GM12878 (cell line): Measurements from ENCODE around the gene MEGF6. TPM values are rescaled to one million over a fixed set of nuclear protein-coding genes. Genes with fewer than 3 reads are reported as not detected.

Experiments
- ATAC-seq: fragments of 200-7000 bp; cut with Tn5 transposase; 3 replicates; pipeline ENCODE4 v1.9.1; 2020; ENCODE audit warnings: mild to moderate bottlenecking, moderate library complexity
- BruUV-seq: library from RNA; stranded (reverse); fragments of 400-500 nt; replicated peaks from 2 replicates; lab custom pipeline; 2021; lab: Mats Ljungman, UMichigan
- CTCF ChIA-PET: fragments of 300-600 bp; sonication (Branson Sonifier 250); formaldehyde crosslinking; extraction: SDS; loops from one replicate; lab custom pipeline; 2021; ENCODE audit warnings: inconsistent platforms; lab: Yijun Ruan, JAX
- POLR2A ChIA-PET: fragments of 350-600 bp; formaldehyde crosslinking; extraction: SDS; loops from one replicate; lab custom pipeline; 2021; ENCODE audit warnings: inconsistent platforms; lab: Charles Lee
- RAD21 ChIA-PET: fragments of 300-600 bp; sonication (Branson Sonifier 250); formaldehyde crosslinking; loops from one replicate; lab custom pipeline; 2023; ENCODE audit warnings: antibody characterized with exemption; ENCODE audit not compliant: unreplicated experiment; lab: Charles Lee
- SMC1A ChIA-PET: fragments of 300-600 bp; sonication (Branson Sonifier 250); formaldehyde crosslinking; loops from one replicate; lab custom pipeline; 2023; ENCODE audit not compliant: unreplicated experiment, uncharacterized antibody; lab: Charles Lee
- DNase-seq: peaks from one replicate; pipeline ENCODE4 v3.0.0-alpha.2; 2011; ENCODE audit warnings: low read depth, low spot score
- FAIRE-seq: peaks from 3 replicates; lab custom pipeline; 2011; peaks lifted over from hg19 to GRCh38; lab: Jason Lieb, UNC
- H2AFZ ChIP-seq: 2 replicates; pipeline ENCODE4 v1.6.0; 2011; ENCODE audit warnings: low read depth, low read length, control low read depth; ENCODE audit not compliant: control insufficient read depth
- H3K27ac ChIP-seq: 2 replicates; pipeline ENCODE4 v1.5.1; 2011; ENCODE audit warnings: control low read depth; ENCODE audit not compliant: control insufficient read depth, insufficient read depth
- H3K27me3 ChIP-seq, 2 experiments: replicated peaks in 1 of 2; 2 replicates each; pipeline versions ENCODE4 v1.6.0 to v1.6.1; 2011; ENCODE audit warnings: low read length in 1 of 2; ENCODE audit not compliant: control insufficient read depth in 2 of 2, insufficient read depth in 2 of 2
- H3K36me3 ChIP-seq, 2 experiments: 2 replicates each; pipeline ENCODE4 v1.5.1; 2011; ENCODE audit warnings: low read length in 1 of 2; ENCODE audit not compliant: control insufficient read depth in 2 of 2, insufficient read depth in 2 of 2
- H3K4me1 ChIP-seq: 2 replicates; pipeline ENCODE4 v1.6.1; 2011; ENCODE audit warnings: mild to moderate bottlenecking, low read length, moderate library complexity, mixed read lengths; ENCODE audit not compliant: control insufficient read depth, insufficient read depth
- H3K4me2 ChIP-seq: 2 replicates; pipeline ENCODE4 v1.6.0; 2011; ENCODE audit warnings: control low read depth; ENCODE audit not compliant: control insufficient read depth, insufficient read depth
- H3K4me3 ChIP-seq: fragments of 200-600 bp; sonication (generic); 2 replicates; pipeline ENCODE4 v1.5.1; 2016
- H3K79me2 ChIP-seq: 2 replicates; pipeline ENCODE4 v1.6.0; 2011; ENCODE audit warnings: low read length; ENCODE audit not compliant: control insufficient read depth, insufficient read depth
- H3K9ac ChIP-seq: 2 replicates; pipeline ENCODE4 v1.8.0; 2011; ENCODE audit warnings: low read length, control low read depth, mixed read lengths; ENCODE audit not compliant: control insufficient read depth, insufficient read depth
- H3K9me3 ChIP-seq: replicated peaks from 3 replicates; pipeline ENCODE4 v1.5.1; 2011; ENCODE audit warnings: mild to moderate bottlenecking, low read length; ENCODE audit not compliant: control insufficient read depth, insufficient read depth
- H4K20me1 ChIP-seq: 2 replicates; pipeline ENCODE4 v1.6.0; 2011; ENCODE audit not compliant: control insufficient read depth, insufficient read depth
- ATF7 ChIP-seq: fragments of 450-650 bp; IDR thresholded peaks from 2 replicates; pipeline ENCODE4 v1.6.1; 2016; ENCODE audit warnings: low read depth, mild to moderate bottlenecking
- BHLHE40 ChIP-seq, 2 experiments: fragments of 450-650 bp in 1 of 2; IDR thresholded peaks; 2 replicates each; pipeline ENCODE4 v1.6.1; 2011 to 2017; ENCODE audit warnings: low read depth in 2 of 2, borderline replicate concordance in 1 of 2, improper control_type of control experiment in 1 of 2, low read length in 1 of 2, mild to moderate bottlenecking in 1 of 2
- CBFB ChIP-seq: IDR thresholded peaks from 2 replicates; pipeline ENCODE4 v1.6.1; 2016; ENCODE audit warnings: antibody characterized with exemption, low read depth
- CHD4 ChIP-seq: fragments of 200-600 bp; sonication (generic); IDR thresholded peaks from 2 replicates; pipeline ENCODE4 v1.6.1; 2016; ENCODE audit warnings: mild to moderate bottlenecking
- CREB1 ChIP-seq: IDR thresholded peaks from 2 replicates; pipeline ENCODE4 v1.6.1; 2012; ENCODE audit warnings: low read depth, mild to moderate bottlenecking, inconsistent platforms
- EP300 ChIP-seq, 2 experiments: fragments of 150-350 bp in 1 of 2; IDR thresholded peaks; 2 replicates each; pipeline ENCODE4 v1.6.1; 2011 to 2012; ENCODE audit warnings: low read depth in 2 of 2, low read length in 2 of 2, borderline replicate concordance in 1 of 2, improper control_type of control experiment in 1 of 2, inconsistent platforms in 1 of 2; ENCODE audit not compliant: control insufficient read depth in 1 of 2
- EZH2 ChIP-seq: IDR thresholded peaks from 2 replicates; pipeline ENCODE4 v1.6.1; 2012; ENCODE audit warnings: low read depth, mild to moderate bottlenecking, control low read depth, inconsistent platforms, low read length, borderline replicate concordance; ENCODE audit not compliant: control insufficient read depth
- GATAD2B ChIP-seq: fragments of 450-650 bp; conservative IDR thresholded peaks from 2 replicates; pipeline ENCODE4 v1.6.1; 2017; ENCODE audit warnings: low read depth, mild to moderate bottlenecking, moderate library complexity
- HDAC6 ChIP-seq: fragments of 200-600 bp; sonication (generic); IDR thresholded peaks from one replicate; pipeline ENCODE4 v1.8.0; 2017; ENCODE audit warnings: antibody characterized with exemption; ENCODE audit not compliant: unreplicated experiment
- MEF2B ChIP-seq: fragments of 450-650 bp; IDR thresholded peaks from 2 replicates; pipeline ENCODE4 v1.6.1; 2018; ENCODE audit warnings: mild to moderate bottlenecking, moderate library complexity; ENCODE audit not compliant: partially characterized antibody, poor library complexity, severe bottlenecking
- MTA2 ChIP-seq: fragments of 450-650 bp; IDR thresholded peaks from 2 replicates; pipeline ENCODE4 v1.6.1; 2016; ENCODE audit warnings: low read depth, mild to moderate bottlenecking, moderate library complexity
- MYC ChIP-seq: IDR thresholded peaks from 2 replicates; pipeline ENCODE4 v1.6.1; 2011; ENCODE audit warnings: mild to moderate bottlenecking, low read length, moderate library complexity, inconsistent platforms; ENCODE audit not compliant: insufficient read depth, insufficient replicate concordance, insufficient read length, severe bottlenecking
- NFYA ChIP-seq: IDR thresholded peaks from 2 replicates; pipeline ENCODE4 v1.6.1; 2011; ENCODE audit warnings: low read depth, mild to moderate bottlenecking, low read length, improper control_type of control experiment, borderline replicate concordance
- RUNX3 ChIP-seq: IDR thresholded peaks from 2 replicates; pipeline ENCODE4 v1.6.1; 2012; ENCODE audit warnings: low read length, inconsistent platforms
- TCF3 ChIP-seq: IDR thresholded peaks from 2 replicates; pipeline ENCODE4 v1.6.1; 2012; ENCODE audit warnings: low read depth, mild to moderate bottlenecking, low read length, borderline replicate concordance; ENCODE audit not compliant: insufficient read depth
- TCF7 ChIP-seq: IDR thresholded peaks from 2 replicates; pipeline ENCODE4 v1.6.1; 2014; ENCODE audit warnings: antibody characterized with exemption, borderline replicate concordance
- WRNIP1 ChIP-seq: IDR thresholded peaks from 2 replicates; pipeline ENCODE4 v1.6.1; 2011; ENCODE audit warnings: low read depth, low read length, improper control_type of control experiment, borderline replicate concordance
- YBX1 ChIP-seq: fragments of 450-650 bp; IDR thresholded peaks from 2 replicates; pipeline ENCODE4 v1.6.1; 2016; ENCODE audit warnings: antibody characterized with exemption
- ZBED1 ChIP-seq: IDR thresholded peaks from 2 replicates; pipeline ENCODE4 v1.6.1; 2016; ENCODE audit warnings: borderline replicate concordance
- ZBTB4 ChIP-seq: fragments of 450-650 bp; formaldehyde crosslinking; IDR thresholded peaks from 2 replicates; pipeline ENCODE4 v1.4.0; 2022; ENCODE audit warnings: mild to moderate bottlenecking, moderate library complexity
- WGBS: methylation state at CpG from one replicate; pipeline ENCODE4 v1.1.6; 2016; ENCODE audit warnings: low lambda C conversion rate; ENCODE audit not compliant: insufficient replicate concordance, insufficient coverage; ENCODE audit errors: missing lambda C conversion rate; 5-methylcytosine and 5-hydroxymethylcytosine counted together
- in situ Hi-C: fragments of 300-500 bp; cut with MboI; formaldehyde crosslinking; loops from 9 replicates; pipeline ENCODE4 v1.14.3; 2018; ENCODE audit warnings: mixed read lengths
- intact Hi-C: fragments of 100-400 bp; cut with micrococcal nuclease; formaldehyde crosslinking; loops from one replicate; pipeline ENCODE4 v1.14.2; 2022; ENCODE audit not compliant: unreplicated experiment
- polyA plus RNA-seq, 11 experiments: library from polyadenylated mRNA; depleted of rRNA in 4 of 11; unstranded in 6 of 11; stranded (reverse) in 5 of 11; fragments of >200 nt; fragmentation: Nextera tagmentation in 4 of 11; fragmentation: Illumina TruSeq in 1 of 11; extraction: Ambion mirVana in 4 of 11; extraction: Trizol in 1 of 11; gene quantifications; 1 replicate in 1 of 11; 2 replicates in 10 of 11; pipeline versions ENCODE4 v1.2.1 to v1.2.3, GENCODE V29; 2011 to 2016; ENCODE audit warnings: inconsistent platforms in 2 of 11, missing spikeins in 2 of 11, low read depth in 1 of 11
- total RNA-seq, 4 experiments: library from RNA; depleted of rRNA in 3 of 4; stranded (reverse); fragments of >200 nt in 3 of 4; fragmentation: Illumina TruSeq in 1 of 4; extraction: Trizol in 1 of 4; gene quantifications; 2 replicates each; pipeline versions ENCODE4 v1.2.1 to v1.2.3, GENCODE V29; 2013 to 2021

Gene MEGF6
- total and polyA plus RNA-seq, 10 of the 15 experiments (the other 5 are each of a cell fraction or from before 2014, with no cell fraction given): 0.03 to 0.41 TPM; not detected in 8

- no peak for TF ChIP-seq CREB1
- TF ChIP-seq ZBED1: no peak
- no peak for TF ChIP-seq MTA2
- no peak for TF ChIP-seq MEF2B
- no peak for TF ChIP-seq EP300 (IDR thresholded peaks at IDR 0.05; ENCODE audit: borderline replicate concordance in 1 of 2, control insufficient read depth in 1 of 2, low read depth in 2 of 2, low read length in 2 of 2)
- TF ChIP-seq EZH2: no peak
- TF ChIP-seq ZBTB4 (CRISPR knock-in tag): no peak
These were observed 104.4 kb downstream of the MEGF6 start (continued) for GRCh38 chr1:3506943-3507342.

GRCh38 chr1:3506041-3506440 is 105.3 kb downstream of the MEGF6 start:
- H3K4me3 ChIP-seq: no peak overlapping the region
- no peaks in the 10 kb centered on the region for H3K9me3 ChIP-seq
- no peak overlapping the region for H3K9ac ChIP-seq
- DNase-seq (no peak), ATAC-seq (no peak), FAIRE-seq (no peak)
- CTCF ChIA-PET: no interaction called here
- no peaks in the 10 kb centered on the region for H3K4me1 ChIP-seq
- BruUV-seq: no TSS peak
- H3K79me2 ChIP-seq: no peaks in the 10 kb centered on the region
- POLR2A ChIA-PET: no interaction called here
- H3K4me2 ChIP-seq: no peak overlapping the region
- intact Hi-C loops: no loop called here
- no peaks in the 10 kb centered on the region for H3K36me3 ChIP-seq
- no peak overlapping the region for H2AFZ ChIP-seq
- no peaks in the 10 kb centered on the region for H4K20me1 ChIP-seq
- RAD21 ChIA-PET: no interaction called here
- H3K27ac ChIP-seq: no peak overlapping the region
- in situ Hi-C loops: no loop called here
- 40% methylated on average over 15 of the region's 15 CpGs for WGBS
- no peaks in the 10 kb centered on the region for H3K27me3 ChIP-seq
- SMC1A ChIA-PET: no interaction called here
- TF ChIP-seq MTA2: no peak
- TF ChIP-seq WRNIP1: no peak
- TF ChIP-seq YBX1: no peak
- TF ChIP-seq TCF7: no peak
- no peak for TF ChIP-seq CBFB
- no peak for TF ChIP-seq RUNX3
- TF ChIP-seq TCF3: no peak
- TF ChIP-seq NFYA: no peak
- no peak for TF ChIP-seq BHLHE40 (IDR thresholded peaks at IDR 0.05; ENCODE audit: borderline replicate concordance in 1 of 2, low read depth in 2 of 2, low read length in 1 of 2)
- TF ChIP-seq CHD4: no peak
- no peak for TF ChIP-seq ATF7
- TF ChIP-seq HDAC6: no peak
- no peak for TF ChIP-seq GATAD2B
- TF ChIP-seq EP300 (IDR thresholded peaks at IDR 0.05; ENCODE audit: borderline replicate concordance in 1 of 2, control insufficient read depth in 1 of 2, low read depth in 2 of 2, low read length in 2 of 2): no peak
- TF ChIP-seq MYC: no peak
